ENCODE data around the gene MYOF. TPM values are rescaled to one million over a fixed set of nuclear protein-coding genes. Genes with fewer than 3 reads are reported as not detected.
"Not testable (repeated sequence)": the region's sequence is repeated elsewhere in the genome, so short reads cannot be mapped to it uniquely, and the experiment has no call there.

Gene MYOF
- total RNA-seq, 2 experiments from 2014 or later, result 22.1 to 22.8 TPM

- H3K27ac Mint-ChIP-seq, result no peak overlapping the region
- peaks cover 3% of the 10 kb centered on the region for H3K36me3 Mint-ChIP-seq
- DNase-seq, result no peak
- no peaks in the 10 kb centered on the region for H3K27me3 Mint-ChIP-seq
- peaks cover 2% of the 10 kb centered on the region for H3K4me1 Mint-ChIP-seq
- no peak overlapping the region for H3K4me3 Mint-ChIP-seq
- no peaks in the 10 kb centered on the region for H3K9me3 Mint-ChIP-seq
These were observed 13.5 kb downstream of the MYOF start for GRCh38 chr10:93468461-93469213.

GRCh38 chr10:93467635-93468034 is 14.5 kb downstream of the MYOF start:
- not testable (repeated sequence) for H3K27me3 Mint-ChIP-seq

GRCh38 chr10:93465806-93466675 is 16.1 kb downstream of the MYOF start:
- peaks cover 6% of the 10 kb centered on the region for H3K4me1 Mint-ChIP-seq
- H3K27me3 Mint-ChIP-seq, result no peaks in the 10 kb centered on the region
- no peak overlapping the region for H3K4me3 Mint-ChIP-seq
- H3K36me3 Mint-ChIP-seq, result peaks cover 3% of the 10 kb centered on the region
- no peak for DNase-seq
- H3K9me3 Mint-ChIP-seq, result no peaks in the 10 kb centered on the region
- no peak overlapping the region for H3K27ac Mint-ChIP-seq

More at GRCh38 chr10:93467635-93468034, 14.5 kb downstream of the MYOF start:
- H3K9me3 Mint-ChIP-seq, H3K27ac Mint-ChIP-seq, H3K4me1 Mint-ChIP-seq, DNase-seq, H3K36me3 Mint-ChIP-seq, H3K4me3 Mint-ChIP-seq: not testable (repeated sequence)

- Mint-ChIP-seq H3K27ac (no peak overlapping the region), H3K36me3 (peaks cover 6% of the 10 kb centered on the region), H3K4me3 (no peak overlapping the region)
These were observed 17.3 kb downstream of the MYOF start for GRCh38 chr10:93464776-93465388.

GRCh38 chr10:93463723-93464476 is 18.2 kb downstream of the MYOF start:
- no peak for DNase-seq
- Mint-ChIP-seq H3K27ac (no peak overlapping the region), H3K4me3 (no peak overlapping the region), H3K4me1 (peaks cover 9% of the 10 kb centered on the region), H3K9me3 (no peaks in the 10 kb centered on the region), H3K36me3 (peaks cover 9% of the 10 kb centered on the region), H3K27me3 (no peaks in the 10 kb centered on the region)

More at GRCh38 chr10:93464776-93465388, 17.3 kb downstream of the MYOF start:
- Mint-ChIP-seq H3K4me1 (peaks cover 6% of the 10 kb centered on the region), H3K27me3 (no peaks in the 10 kb centered on the region), H3K9me3 (no peaks in the 10 kb centered on the region)
- DNase-seq, result no peak

GRCh38 chr10:93462881-93463280 is 19.3 kb downstream of the MYOF start:
- H3K4me1 Mint-ChIP-seq, result peaks cover 9% of the 10 kb centered on the region
- H3K9me3 Mint-ChIP-seq, result no peaks in the 10 kb centered on the region
- peaks cover 7% of the 10 kb centered on the region for H3K36me3 Mint-ChIP-seq
- no peaks in the 10 kb centered on the region for H3K27me3 Mint-ChIP-seq
- no peak overlapping the region for H3K4me3 Mint-ChIP-seq
- peak; percentile 16 for DNase-seq
- peak overlapping the region; percentile 3 for H3K27ac Mint-ChIP-seq

- Mint-ChIP-seq H3K36me3 (peaks cover 6% of the 10 kb centered on the region), H3K4me3 (no peak overlapping the region), H3K27me3 (no peaks in the 10 kb centered on the region), H3K27ac (peak overlapping the region; percentile 29), H3K4me1 (peaks cover 9% of the 10 kb centered on the region), H3K9me3 (no peaks in the 10 kb centered on the region)
- DNase-seq, result no peak
These were observed 19.8 kb downstream of the MYOF start for GRCh38 chr10:93462371-93462770.

GRCh38 chr10:93461807-93462178 is 20.3 kb downstream of the MYOF start:
- Mint-ChIP-seq H3K4me1 (peaks cover 9% of the 10 kb centered on the region), H3K27ac (no peak overlapping the region), H3K9me3 (no peaks in the 10 kb centered on the region), H3K4me3 (no peak overlapping the region), H3K27me3 (no peaks in the 10 kb centered on the region), H3K36me3 (peaks cover 6% of the 10 kb centered on the region)
- DNase-seq, result no peak

- peaks cover 6% of the 10 kb centered on the region for H3K36me3 Mint-ChIP-seq
- H3K9me3 Mint-ChIP-seq, result no peaks in the 10 kb centered on the region
- no peak for DNase-seq
- no peak overlapping the region for H3K4me3 Mint-ChIP-seq
- no peak overlapping the region for H3K27ac Mint-ChIP-seq
- H3K4me1 Mint-ChIP-seq, result peaks cover 9% of the 10 kb centered on the region
- H3K27me3 Mint-ChIP-seq, result no peaks in the 10 kb centered on the region
These were observed 20.9 kb downstream of the MYOF start for GRCh38 chr10:93461109-93461806.

- DNase-seq, result no peak
- H3K4me3 Mint-ChIP-seq, result no peak overlapping the region
- H3K4me1 Mint-ChIP-seq, result peaks cover 9% of the 10 kb centered on the region
- H3K27ac Mint-ChIP-seq, result no peak overlapping the region
- H3K36me3 Mint-ChIP-seq, result peaks cover 6% of the 10 kb centered on the region
- H3K9me3 Mint-ChIP-seq, result no peaks in the 10 kb centered on the region
- no peaks in the 10 kb centered on the region for H3K27me3 Mint-ChIP-seq
These were observed 22.7 kb downstream of the MYOF start for GRCh38 chr10:93459466-93459865.

GRCh38 chr10:93458821-93459257 is 23.3 kb downstream of the MYOF start:
- DNase-seq, result no peak
- Mint-ChIP-seq H3K4me3 (no peak overlapping the region), H3K27ac (no peak overlapping the region), H3K9me3 (no peaks in the 10 kb centered on the region), H3K4me1 (peaks cover 9% of the 10 kb centered on the region), H3K27me3 (no peaks in the 10 kb centered on the region), H3K36me3 (peaks cover 6% of the 10 kb centered on the region)

GRCh38 chr10:93457511-93457910 is 24.6 kb downstream of the MYOF start:
- DNase-seq, result no peak
- H3K9me3 Mint-ChIP-seq, result no peaks in the 10 kb centered on the region
- H3K27ac Mint-ChIP-seq, result no peak overlapping the region
- peaks cover 5% of the 10 kb centered on the region for H3K4me1 Mint-ChIP-seq
- H3K4me3 Mint-ChIP-seq, result no peak overlapping the region
- no peaks in the 10 kb centered on the region for H3K27me3 Mint-ChIP-seq
- peaks cover 6% of the 10 kb centered on the region for H3K36me3 Mint-ChIP-seq

GRCh38 chr10:93456480-93456879 is 25.7 kb downstream of the MYOF start:
- H3K27ac Mint-ChIP-seq, result no peak overlapping the region
- no peaks in the 10 kb centered on the region for H3K27me3 Mint-ChIP-seq
- no peak overlapping the region for H3K4me3 Mint-ChIP-seq
- no peaks in the 10 kb centered on the region for H3K9me3 Mint-ChIP-seq
- DNase-seq, result no peak
- peaks cover 6% of the 10 kb centered on the region for H3K36me3 Mint-ChIP-seq
- peaks cover 7% of the 10 kb centered on the region for H3K4me1 Mint-ChIP-seq

- Mint-ChIP-seq H3K27ac (no peak overlapping the region), H3K4me1 (peaks cover 7% of the 10 kb centered on the region), H3K4me3 (no peak overlapping the region), H3K27me3 (no peaks in the 10 kb centered on the region), H3K36me3 (peaks cover 5% of the 10 kb centered on the region), H3K9me3 (no peaks in the 10 kb centered on the region)
- no peak for DNase-seq
These were observed 27.4 kb downstream of the MYOF start for GRCh38 chr10:93454736-93455135.

All from activated naive CD8-positive, alpha-beta T cell treated with anti-CD3 and anti-CD28 coated beads for 36 hours (primary cell).